Fibroblast of mammary gland (primary cell): ENCODE measurements around the gene FAM174C.

Experiments used
- DNase-seq: peaks from one replicate; pipeline ENCODE4 v3.0.0-alpha.2; 2010; ENCODE audit warnings: low read depth
- H3K4me3 ChIP-seq: 2 replicates; pipeline ENCODE4 v1.5.1; 2011; ENCODE audit warnings: low read depth, mild to moderate bottlenecking, low read length, moderate library complexity; ENCODE audit not compliant: control insufficient read depth
- TF ChIP-seq, protein P1 (sequence below): conservative IDR thresholded peaks from 2 replicates; pipeline ENCODE4 v1.5.1; 2011; ENCODE audit warnings: low read depth, low read length, inconsistent platforms; ENCODE audit not compliant: control insufficient read depth, insufficient read depth

Gene FAM174C

GRCh38 chr19:1324249-1324805 is 49.0 kb downstream of the FAM174C start:
- DNase-seq: no peak
- TF ChIP-seq, protein P1, sequence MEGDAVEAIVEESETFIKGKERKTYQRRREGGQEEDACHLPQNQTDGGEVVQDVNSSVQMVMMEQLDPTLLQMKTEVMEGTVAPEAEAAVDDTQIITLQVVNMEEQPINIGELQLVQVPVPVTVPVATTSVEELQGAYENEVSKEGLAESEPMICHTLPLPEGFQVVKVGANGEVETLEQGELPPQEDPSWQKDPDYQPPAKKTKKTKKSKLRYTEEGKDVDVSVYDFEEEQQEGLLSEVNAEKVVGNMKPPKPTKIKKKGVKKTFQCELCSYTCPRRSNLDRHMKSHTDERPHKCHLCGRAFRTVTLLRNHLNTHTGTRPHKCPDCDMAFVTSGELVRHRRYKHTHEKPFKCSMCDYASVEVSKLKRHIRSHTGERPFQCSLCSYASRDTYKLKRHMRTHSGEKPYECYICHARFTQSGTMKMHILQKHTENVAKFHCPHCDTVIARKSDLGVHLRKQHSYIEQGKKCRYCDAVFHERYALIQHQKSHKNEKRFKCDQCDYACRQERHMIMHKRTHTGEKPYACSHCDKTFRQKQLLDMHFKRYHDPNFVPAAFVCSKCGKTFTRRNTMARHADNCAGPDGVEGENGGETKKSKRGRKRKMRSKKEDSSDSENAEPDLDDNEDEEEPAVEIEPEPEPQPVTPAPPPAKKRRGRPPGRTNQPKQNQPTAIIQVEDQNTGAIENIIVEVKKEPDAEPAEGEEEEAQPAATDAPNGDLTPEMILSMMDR: no peak
- no peak overlapping the region for H3K4me3 ChIP-seq

- TF ChIP-seq, protein P1: no peak
- peak; percentile 74 for DNase-seq
- H3K4me3 ChIP-seq: peak overlapping the region; percentile 34
Observed at GRCh38 chr19:1324806-1325567, 49.7 kb downstream of the FAM174C start.

- DNase-seq: no peak
- H3K4me3 ChIP-seq: peak overlapping the region; percentile 34
- TF ChIP-seq, protein P1: no peak
Observed at GRCh38 chr19:1325568-1326294, 50.4 kb downstream of the FAM174C start.

- H3K4me3 ChIP-seq: no peak overlapping the region
- DNase-seq: no peak
- TF ChIP-seq, protein P1: no peak
Observed at GRCh38 chr19:1327125-1327524, 51.8 kb downstream of the FAM174C start.
